Measurements from ENCODE around the gene IGSF21. TPM values are rescaled to one million over a fixed set of nuclear protein-coding genes. Genes with fewer than 3 reads are reported as not detected.

IGSF21 gene
- polyA plus RNA-seq, 4 donors, result 0.18 to 0.71 (median 0.49) TPM

DNA sequence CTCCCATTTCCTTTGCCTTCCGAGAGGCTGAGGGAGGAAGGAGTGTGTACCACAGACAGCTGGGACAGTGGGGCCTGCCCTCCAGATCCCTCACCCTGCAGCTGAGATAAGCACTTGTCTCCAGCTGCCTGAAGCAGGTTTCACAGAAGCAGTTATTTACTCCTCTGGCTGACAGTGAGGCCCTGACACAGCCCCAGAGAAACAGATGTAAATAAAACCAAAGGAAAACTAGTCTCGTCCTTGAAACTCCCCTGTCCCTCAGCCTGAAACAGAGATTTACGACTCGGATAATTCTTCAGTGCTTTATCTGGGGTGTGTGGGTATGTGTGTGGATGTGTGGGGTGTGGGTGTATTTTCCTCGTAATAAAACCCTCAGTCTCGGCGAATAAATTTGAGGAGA is 181.1 kb downstream of the IGSF21 start:
- peak in 2 of 4 donors; percentile 59 to 62 for DNase-seq (ENCODE audit: low read depth in 4 of 4, low spot score in 2 of 4)

DNA sequence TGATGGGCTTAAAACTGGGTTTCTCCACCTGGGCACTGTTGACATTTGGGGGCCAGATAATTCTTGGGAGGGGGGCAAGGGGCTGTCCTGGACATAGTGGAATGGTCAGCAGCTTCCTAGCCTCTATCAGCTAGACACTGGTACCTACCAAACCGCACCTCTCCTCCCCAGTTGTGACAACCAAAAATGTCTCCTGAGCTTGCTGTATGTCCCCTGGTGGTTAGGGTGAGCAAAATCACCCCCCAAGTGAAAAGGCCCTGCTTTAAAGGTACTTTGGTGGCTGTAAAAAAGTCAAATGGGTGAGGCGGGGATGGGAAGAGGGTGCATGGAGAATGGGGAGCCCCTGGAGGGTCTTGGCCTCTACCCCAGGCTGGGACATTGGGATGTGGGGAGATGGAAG is 182.0 kb downstream of the IGSF21 start:
- no peak for DNase-seq (ENCODE audit: low read depth in 4 of 4, low spot score in 2 of 4)

DNA sequence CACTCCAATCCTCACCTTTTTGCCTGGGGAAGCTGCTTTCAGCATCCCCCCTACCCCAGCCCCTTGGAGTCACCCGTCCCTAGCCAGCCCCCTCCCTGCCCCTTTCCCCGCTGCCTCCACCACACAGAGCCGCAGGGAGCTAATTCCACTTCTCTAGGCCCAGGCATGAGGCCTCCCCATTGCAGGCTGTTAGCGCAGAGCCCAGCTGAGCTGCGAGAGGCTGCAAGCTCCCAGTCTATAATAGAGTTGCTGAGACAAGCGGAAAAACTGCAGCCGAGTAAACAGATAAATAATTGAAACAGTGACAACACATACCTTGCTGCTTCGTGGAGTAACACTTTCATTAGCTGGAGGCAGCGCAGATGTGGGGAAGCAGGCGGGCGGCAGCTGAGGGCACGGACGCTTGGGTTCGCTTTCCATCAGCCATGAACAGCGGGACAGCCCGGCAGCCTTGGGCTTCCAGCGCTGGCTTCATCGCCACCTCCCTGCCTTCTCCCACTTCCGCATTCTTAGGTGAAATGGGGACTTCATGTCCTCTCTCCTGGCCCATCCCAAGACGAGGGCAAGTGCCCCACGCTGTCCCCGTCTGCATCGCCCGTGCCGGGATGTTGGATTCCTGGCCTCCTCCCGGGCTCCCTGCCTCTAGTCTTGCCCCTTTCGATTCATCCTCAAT is 183.3 kb downstream of the IGSF21 start:
- DNase-seq (ENCODE audit: low read depth in 4 of 4, low spot score in 2 of 4), result no peak

DNA sequence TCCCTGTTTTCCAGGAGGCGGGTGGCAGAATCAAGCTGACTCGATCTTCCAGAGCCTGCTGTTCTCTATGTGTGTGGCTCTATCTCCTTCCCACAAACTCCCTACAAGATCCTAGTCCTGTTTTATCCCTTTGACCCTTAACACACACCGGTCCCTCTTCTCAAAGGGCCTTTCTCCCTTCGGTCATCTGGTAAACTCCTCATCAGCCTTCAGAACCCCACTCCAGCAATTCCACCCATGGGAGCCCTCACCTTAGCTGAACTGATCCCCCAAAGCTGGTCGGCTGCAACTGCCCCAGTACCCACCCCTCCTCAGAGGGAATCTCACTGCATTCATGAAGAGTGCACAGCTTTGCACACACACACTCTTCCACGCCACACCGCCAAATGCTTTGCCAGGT is 184.9 kb downstream of the IGSF21 start:
- DNase-seq (ENCODE audit: low read depth in 4 of 4, low spot score in 2 of 4), result no peak

DNA sequence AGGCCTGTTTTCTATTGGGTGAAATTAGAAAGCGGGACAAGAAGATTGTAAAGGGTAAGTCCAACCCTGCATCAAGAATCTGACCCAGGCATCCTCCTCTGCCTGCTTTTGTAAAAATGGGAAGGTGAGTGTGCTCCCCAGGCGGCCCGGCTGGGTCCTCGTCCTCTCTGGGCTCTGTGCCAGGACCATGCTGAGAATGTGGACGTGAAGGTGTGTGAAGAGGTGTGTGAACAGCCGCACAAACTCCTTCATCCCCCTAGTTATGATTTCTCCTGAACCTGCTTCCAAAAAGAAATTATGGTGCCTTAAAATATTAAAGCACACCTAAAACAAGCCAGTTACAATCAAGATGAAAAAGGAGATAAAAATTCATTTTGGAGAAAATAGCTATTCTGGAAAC is 185.7 kb downstream of the IGSF21 start:
- no peak for DNase-seq (ENCODE audit: low read depth in 4 of 4, low spot score in 2 of 4)

DNA sequence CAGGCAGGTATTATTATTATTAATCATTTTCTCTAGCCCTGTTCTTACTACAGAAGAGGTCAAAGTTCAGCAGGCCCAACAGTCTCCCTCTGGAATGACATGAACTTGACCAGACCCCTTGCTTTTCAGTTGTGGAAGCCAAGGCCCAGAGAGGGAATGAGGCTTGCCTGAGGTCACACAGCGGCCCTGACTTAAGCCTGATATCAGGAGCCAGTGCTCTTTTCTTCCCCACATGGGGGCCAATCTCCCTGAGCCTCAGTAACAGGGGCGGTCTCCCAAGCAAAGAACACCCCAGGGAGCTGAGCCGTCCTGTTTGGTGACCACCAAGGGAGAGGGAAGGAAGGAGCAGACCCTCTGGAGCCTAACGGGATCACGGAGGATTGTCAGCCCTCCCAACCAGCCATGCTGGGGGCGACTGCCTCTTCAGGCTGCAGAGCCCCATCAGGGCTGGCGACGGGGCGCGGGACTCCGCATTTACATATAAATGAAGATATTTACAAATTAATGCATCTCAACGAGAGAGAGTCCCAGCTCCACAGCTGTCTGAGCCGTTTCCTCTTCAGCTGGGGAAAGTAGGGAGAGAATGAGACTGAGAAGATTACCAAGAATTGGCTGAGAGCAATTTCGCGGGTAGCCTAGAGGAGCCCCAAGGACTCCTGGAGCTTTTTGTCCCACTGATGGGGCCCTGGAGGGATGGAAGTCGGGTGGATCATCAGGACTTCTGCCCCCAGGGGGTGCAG is 187.0 kb downstream of the IGSF21 start:
- no peak for DNase-seq (ENCODE audit: low read depth in 4 of 4, low spot score in 2 of 4)

DNA sequence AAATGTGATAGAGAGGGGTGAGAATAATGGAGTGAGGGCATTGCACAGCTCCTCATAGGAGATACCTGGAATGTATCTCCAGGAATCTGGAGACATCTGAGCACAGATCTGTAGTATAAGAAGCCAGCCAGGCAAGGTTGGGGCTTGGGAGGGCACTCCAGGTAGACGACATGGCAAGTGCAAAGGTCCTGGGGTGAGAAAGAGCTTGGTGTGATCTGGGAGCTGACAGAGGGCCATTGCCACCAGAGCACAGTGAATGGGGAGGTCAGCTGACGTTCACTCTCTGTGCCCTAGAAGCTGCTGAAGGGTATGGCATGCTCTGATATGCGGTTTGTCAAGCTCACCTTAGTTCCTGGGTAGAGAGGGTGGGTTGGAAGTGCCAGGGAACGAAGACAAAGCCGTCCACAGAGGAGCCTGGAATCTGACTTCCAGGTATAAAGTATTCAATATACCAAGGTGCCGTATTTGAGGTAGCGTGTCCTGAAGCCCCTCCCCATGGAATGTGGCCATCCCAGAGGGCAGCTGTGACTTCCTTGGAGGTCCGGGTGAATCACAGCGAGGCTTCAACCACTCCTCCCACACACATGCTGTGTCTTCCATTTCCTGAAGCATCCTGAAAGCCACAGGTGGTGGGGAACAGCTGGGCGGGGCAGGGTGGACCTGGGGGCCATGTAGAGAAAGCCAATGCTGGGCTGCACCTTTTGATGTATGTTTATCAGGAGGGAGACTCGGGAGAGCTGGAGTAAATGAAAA is 190.5 kb downstream of the IGSF21 start:
- no peak for DNase-seq (ENCODE audit: low read depth in 4 of 4, low spot score in 2 of 4)

DNA sequence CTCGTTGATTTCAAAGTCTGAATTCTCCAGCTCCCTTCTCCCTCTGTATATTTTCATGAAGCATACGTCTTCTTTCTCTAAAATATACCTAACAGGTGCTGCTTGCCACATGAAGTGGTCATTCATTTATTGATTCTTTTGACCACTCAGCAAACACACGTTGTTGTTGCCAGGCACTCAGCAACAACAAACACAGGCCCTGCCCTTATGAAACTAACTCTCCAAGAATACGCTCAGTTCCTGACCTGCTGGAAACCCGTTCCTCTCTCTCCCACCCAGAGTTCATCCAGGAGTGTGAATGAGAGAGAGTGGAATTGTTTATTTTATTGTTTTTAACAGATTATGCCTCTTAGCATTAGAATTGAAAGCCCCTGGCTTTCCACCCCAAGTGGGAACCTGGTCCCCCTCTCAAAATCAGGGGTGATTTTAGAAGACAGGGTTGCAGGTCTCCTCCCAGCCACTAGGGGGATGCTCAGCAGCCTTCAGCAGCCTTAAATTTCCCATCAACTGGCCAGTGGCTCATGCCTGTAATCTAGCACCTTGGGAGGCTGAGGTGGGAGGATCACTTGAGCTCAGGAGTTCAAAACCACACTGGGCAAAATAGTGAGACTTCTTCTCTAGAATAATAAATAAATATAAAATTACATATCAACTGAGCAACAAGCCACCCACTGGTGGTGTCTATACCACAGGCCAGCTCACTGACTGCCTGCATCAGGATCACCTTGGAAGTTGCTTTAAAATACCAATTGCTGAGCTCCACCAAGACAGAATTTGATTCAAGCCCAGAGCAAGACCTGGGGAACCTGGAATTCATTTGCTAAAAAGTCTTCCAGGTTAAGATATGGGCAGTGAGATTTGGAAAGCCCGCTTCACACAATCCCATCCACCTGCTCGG is 192.1 kb downstream of the IGSF21 start:
- no peak for DNase-seq (ENCODE audit: low read depth in 4 of 4, low spot score in 2 of 4)

DNA sequence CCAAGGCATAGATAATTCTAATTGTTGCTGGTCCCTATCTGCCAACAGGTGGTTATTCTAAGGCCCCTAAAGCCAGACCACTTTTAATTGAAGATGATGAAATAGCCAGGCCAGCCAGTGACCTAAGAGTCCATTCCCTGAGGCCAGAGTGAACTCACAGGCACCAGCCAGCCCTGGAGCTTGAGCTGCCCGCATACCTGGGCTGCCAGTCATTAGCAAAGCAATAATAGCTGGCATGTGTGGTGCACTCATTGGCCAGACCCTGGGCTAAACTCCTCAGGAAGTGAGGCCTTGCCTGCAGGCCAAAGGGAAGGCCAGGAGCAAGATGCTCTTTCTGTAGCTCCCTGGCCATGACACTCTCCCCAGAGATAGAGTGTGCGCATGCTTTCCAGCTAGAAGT is 192.8 kb downstream of the IGSF21 start:
- DNase-seq (ENCODE audit: low read depth in 4 of 4, low spot score in 2 of 4), result no peak

DNA sequence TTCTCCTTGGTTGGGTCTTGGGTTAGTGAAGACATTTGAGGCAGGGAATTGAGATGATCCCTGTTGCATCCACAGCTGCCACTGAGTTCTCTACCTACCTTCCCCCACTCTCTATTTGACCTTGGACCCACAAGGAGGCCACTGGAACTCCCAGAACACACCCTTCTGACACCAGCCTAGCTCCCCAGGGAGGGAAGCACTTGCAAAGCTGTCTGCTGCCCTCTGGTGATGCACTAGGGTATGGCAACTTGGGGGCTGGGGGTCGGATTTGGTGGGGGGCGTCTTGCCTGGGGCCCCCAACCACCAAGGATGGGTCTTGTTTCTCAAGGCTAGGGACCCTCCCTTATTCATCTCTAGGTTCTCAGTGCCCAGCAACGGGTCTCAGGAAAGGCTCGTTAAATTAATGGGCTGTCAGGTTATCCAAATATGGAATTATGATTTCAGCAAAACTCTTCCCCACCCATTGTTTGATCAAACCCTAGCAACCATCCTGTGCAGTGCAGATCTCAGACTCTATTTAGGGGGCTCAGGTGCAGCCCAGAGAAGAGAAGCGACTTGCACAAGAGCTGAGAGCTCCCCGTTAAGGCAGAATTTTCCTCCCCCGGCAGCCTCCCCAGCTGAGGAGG is 195.3 kb downstream of the IGSF21 start:
- no peak for DNase-seq (ENCODE audit: low read depth in 4 of 4, low spot score in 2 of 4)

DNA sequence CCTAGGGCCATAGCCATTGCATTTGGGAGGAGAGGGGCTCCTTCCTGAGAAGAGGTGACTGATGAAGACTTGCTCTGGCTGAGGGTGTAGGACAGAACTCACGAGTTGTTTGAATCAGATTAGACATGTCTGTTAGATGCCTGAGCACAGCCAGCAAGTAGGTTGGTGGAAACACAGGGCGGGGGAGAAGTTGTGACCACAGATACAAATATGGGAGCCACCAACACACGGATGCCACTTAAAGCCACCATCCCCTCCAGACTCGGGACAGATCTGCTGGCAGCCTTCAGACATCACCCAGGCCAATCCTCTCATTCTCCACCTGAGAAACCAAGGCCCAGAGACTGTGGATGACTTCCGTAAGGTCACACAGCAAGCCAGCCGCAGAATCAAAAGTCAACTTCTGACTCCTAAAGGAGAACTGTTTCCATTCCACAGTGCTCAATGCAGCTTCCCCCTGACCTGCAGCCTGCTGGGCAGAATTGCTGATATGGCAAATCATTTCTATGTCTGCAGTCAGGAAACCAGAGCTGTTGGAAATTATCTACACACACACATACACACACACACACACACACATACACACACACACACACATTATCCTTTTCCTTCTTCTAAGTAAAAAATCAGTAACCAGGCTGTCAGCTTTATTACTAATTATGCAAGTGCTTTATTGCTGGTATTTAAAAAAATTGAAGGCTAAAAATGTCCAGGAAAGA is 196.7 kb downstream of the IGSF21 start:
- DNase-seq (ENCODE audit: low read depth in 4 of 4, low spot score in 2 of 4), result no peak

DNA sequence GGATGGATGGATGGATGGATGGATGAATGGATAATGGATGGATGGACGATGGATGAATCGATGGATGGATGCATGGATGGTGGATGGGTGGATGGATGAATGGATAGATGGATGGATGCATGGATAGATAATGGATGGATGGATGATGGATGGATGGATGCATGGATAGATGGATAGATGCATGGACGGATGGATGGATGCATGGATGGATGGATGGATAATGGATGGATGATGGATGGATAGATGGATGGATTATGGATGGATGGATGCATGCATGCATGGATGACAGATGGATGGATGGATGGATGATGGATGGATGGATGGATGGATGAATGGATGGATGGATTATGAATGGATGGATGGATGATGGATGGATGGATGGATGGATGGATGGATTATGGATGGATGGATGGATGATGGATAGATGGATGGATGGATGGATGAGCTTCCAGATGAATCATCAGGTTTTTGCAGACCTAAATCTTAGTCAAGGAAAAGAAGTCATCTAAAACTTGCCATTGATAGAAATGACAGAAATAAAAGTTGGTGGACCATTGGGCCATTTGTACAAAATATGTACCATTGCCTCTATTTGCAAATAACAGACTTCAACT is 197.7 kb downstream of the IGSF21 start:
- DNase-seq (ENCODE audit: low read depth in 4 of 4, low spot score in 2 of 4), result no peak

DNA sequence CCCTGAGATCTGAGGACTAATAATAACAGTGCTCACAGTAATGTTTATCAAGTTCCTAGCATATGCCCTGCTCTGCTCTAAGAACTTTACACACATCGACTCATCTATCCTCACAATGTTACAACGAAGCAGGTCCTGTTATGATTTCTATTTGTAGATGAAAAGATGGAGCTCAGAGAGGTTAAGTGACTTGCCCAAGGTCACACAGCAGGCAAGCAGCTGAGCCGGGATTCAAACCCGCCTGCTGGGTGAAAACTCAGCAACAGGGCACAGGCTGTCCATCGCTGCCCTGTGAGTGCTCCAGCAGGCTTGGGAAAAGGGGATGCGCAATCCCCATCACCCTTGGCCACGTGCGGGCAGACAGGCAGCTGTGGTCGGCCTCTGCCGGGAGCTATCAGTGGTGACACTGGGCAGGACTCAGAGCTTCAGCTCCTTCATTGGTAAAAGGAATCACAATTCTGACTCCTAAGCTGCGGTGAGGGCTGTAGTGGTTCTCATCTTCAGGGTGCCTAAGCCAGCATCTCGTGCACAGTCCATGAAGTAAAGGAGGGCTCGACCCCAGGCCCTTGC is 199.8 kb downstream of the IGSF21 start:
- DNase-seq (ENCODE audit: low read depth in 4 of 4, low spot score in 2 of 4), result no peak

DNA sequence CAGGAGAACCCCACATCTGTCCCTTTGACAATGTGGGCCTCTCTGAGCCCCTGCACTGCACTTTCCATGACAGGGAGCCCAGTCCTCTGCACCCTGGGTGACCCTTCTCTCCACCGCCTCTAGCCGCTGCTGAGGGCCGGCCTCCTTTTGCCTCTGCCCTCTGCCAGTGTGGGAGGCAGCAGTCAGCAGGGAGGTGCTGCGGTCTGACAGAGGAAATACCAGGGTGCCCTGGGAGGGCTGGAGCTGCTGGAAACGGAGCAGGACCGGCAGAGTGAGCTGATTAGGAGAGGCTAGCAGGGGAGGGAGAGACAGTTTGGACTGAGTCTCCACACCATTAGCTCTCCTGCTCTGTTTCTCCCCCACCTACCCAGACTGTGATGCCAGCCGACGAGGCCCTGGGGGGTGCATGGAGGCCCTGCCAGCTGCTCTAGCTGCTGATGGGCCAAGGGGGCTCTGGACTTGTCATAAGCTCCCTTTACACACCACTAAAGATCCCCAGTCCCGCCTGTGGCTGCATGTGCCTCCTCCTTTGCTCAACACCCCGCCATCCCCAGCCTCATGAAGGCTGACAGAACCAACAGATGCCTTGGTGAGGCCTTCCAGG is 202.1 kb downstream of the IGSF21 start:
- no peak for DNase-seq (ENCODE audit: low read depth in 4 of 4, low spot score in 2 of 4)

DNA sequence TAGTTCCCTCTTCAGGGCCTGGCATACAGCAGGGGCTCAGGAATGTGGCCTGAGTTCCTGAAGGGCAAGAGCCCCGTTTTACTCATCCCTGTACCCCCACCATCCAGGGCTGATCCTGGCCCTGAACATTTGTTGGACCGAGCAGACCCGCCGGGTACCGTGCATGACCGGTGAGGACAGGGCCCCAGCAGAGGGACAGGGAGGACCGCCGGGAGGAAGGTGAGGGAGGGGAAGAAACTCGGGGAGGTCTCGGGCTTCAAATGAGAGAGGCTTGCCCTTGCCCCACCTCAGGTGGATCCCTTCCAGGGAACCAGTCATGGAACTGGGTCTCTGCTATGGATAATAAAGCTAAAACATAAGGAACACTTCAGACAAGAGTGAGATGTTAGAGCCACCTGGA is 205.4 kb downstream of the IGSF21 start:
- DNase-seq (ENCODE audit: low read depth in 4 of 4, low spot score in 2 of 4), result no peak

DNA sequence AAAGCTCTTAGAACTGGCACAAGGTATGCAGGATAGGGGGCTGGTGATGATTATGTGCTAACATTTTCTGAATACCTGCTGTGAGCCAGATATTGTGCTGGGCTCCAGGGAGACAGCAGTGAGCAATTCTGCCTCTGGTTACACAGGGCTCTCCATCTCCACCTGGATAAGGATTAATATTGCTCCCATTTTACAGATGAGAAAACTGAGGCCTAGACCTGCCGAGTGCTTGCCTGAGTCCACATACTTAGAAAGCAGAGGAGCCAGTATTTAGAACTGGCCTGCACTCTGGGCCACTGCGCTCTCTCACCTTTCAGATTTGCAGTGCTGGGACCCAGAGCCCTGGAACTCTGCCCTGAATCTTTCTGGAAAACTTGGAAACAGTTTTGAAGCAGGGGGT is 205.9 kb downstream of the IGSF21 start:
- DNase-seq (ENCODE audit: low read depth in 4 of 4, low spot score in 2 of 4), result no peak

DNA sequence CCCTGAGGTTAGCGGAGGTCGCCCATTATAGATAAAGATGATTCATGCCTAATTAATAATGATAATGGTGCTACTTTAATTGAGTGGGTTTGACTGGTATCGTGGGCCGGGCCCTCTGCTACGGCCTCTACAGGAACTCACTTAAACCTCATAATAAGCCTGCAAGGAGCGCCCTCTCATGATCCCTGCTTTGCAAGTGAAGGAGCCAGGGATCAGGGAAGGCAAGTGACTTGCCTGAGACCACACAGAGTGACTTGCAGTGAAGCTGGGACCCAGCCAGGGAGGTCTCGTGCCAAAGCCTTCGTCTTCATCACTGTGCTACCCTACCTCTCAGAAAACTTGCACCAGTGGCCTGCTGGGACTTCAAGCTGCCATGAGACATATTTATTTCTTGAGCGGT is 206.8 kb downstream of the IGSF21 start:
- DNase-seq (ENCODE audit: low read depth in 4 of 4, low spot score in 2 of 4), result no peak

DNA sequence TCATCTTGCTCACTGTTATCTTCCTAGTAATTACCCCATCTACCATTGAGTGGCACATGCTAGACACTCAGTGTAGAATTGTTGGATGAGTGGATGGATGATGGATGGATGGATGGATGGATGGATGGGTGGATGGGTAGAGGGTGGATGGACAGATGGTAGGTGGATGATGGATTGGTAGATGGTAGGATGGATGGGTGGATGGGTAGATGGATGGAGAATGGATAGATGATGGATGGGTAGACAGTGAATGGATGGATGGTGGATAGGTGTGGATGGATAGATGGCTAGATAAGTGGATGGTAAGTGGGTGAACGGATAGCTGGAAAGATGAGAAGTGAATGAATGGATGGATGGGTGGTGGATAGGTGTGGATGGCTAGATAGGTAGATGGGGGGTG is 207.9 kb downstream of the IGSF21 start:
- DNase-seq (ENCODE audit: low read depth in 4 of 4, low spot score in 2 of 4), result no peak
